Tibial artery (tissue), 4 donors: ENCODE data around the gene TGM4.

Experiments
- DNase-seq, 2 donors: peaks; one replicate each; pipeline ENCODE4 v3.0.0-alpha.2; 2019
- H3K27ac ChIP-seq, 2 donors: fragments of 200-600 bp; sonication (generic) in 1 of 2; 1 replicate in 1 of 2; 2 replicates in 1 of 2; pipeline ENCODE4 v1.5.1; 2018 to 2019; ENCODE audit warnings: mild to moderate bottlenecking in 1 of 2
- H3K27me3 ChIP-seq, 2 donors: fragments of 200-600 bp; sonication (generic) in 1 of 2; one replicate each; pipeline versions ENCODE4 v1.5.1 to v1.6.0; 2016 to 2019
- H3K36me3 ChIP-seq, 3 donors: fragments of 200-600 bp; sonication (generic) in 2 of 3; one replicate each; pipeline ENCODE4 v1.5.1; 2016 to 2019; ENCODE audit warnings: mild to moderate bottlenecking in 2 of 3
- H3K4me1 ChIP-seq, 4 donors: fragments of 200-600 bp; sonication (generic) in 2 of 4; 1 replicate in 3 of 4; 2 replicates in 1 of 4; pipeline ENCODE4 v1.5.1; 2016 to 2019
- H3K4me3 ChIP-seq, 2 donors: fragments of 200-600 bp; sonication (generic) in 1 of 2; 1 replicate in 1 of 2; 2 replicates in 1 of 2; pipeline ENCODE4 v1.5.1; 2018 to 2019; ENCODE audit warnings: mild to moderate bottlenecking in 2 of 2
- H3K9me3 ChIP-seq, 3 donors: fragments of 200-600 bp; sonication (generic) in 1 of 3; one replicate each; pipeline ENCODE4 v1.5.1; 2016 to 2019
- intact Hi-C: fragments of 100-400 bp; cut with DNase I; formaldehyde crosslinking; loops from one replicate; pipeline ENCODE4 v1.15.0; 2023; ENCODE audit warnings: low total_unique reads
- TF ChIP-seq, protein P1 (sequence below), 2 experiments: fragments of 200-600 bp in 1 of 2; fragments of 450-650 bp in 1 of 2; IDR thresholded peaks; one replicate each; pipeline ENCODE4 v1.5.1; 2017 to 2019; ENCODE audit warnings: antibody characterized with exemption in 2 of 2, mild to moderate bottlenecking in 1 of 2, moderate library complexity in 1 of 2

Gene TGM4

GRCh38 chr3:44914936-44915335, 40.5 kb downstream of the TGM4 start:
- no peak for DNase-seq
- H3K27me3 ChIP-seq, result no peaks in the 10 kb centered on the region

GRCh38 chr3:44915702-44916438, 41.5 kb downstream of the TGM4 start:
- no peak for DNase-seq
- H3K27me3 ChIP-seq, result no peaks in the 10 kb centered on the region
- peaks cover 0 to 13% (median 3%) of the 10 kb centered on the region in 4 donors for H3K4me1 ChIP-seq
- intact Hi-C loops, result no loop called here
- H3K36me3 ChIP-seq, result peaks cover under 1 to 28% (median 11%) of the 10 kb centered on the region in 3 donors
- H3K4me3 ChIP-seq, result no peak overlapping the region
- no peak overlapping the region for H3K27ac ChIP-seq
- TF ChIP-seq, protein P1, sequence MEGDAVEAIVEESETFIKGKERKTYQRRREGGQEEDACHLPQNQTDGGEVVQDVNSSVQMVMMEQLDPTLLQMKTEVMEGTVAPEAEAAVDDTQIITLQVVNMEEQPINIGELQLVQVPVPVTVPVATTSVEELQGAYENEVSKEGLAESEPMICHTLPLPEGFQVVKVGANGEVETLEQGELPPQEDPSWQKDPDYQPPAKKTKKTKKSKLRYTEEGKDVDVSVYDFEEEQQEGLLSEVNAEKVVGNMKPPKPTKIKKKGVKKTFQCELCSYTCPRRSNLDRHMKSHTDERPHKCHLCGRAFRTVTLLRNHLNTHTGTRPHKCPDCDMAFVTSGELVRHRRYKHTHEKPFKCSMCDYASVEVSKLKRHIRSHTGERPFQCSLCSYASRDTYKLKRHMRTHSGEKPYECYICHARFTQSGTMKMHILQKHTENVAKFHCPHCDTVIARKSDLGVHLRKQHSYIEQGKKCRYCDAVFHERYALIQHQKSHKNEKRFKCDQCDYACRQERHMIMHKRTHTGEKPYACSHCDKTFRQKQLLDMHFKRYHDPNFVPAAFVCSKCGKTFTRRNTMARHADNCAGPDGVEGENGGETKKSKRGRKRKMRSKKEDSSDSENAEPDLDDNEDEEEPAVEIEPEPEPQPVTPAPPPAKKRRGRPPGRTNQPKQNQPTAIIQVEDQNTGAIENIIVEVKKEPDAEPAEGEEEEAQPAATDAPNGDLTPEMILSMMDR (IDR thresholded peaks at IDR 0.05), result no peak
- no peaks in the 10 kb centered on the region for H3K9me3 ChIP-seq

More at GRCh38 chr3:44914936-44915335, 40.5 kb downstream of the TGM4 start:
- Histone ChIP-seq H3K4me3 (no peak overlapping the region), H3K9me3 (no peaks in the 10 kb centered on the region), H3K27ac (no peak overlapping the region), H3K36me3 (peaks cover 0 to 27% (median 11%) of the 10 kb centered on the region in 3 donors), H3K4me1 (peaks cover 0 to 5% (median under 1%) of the 10 kb centered on the region in 4 donors)
- TF ChIP-seq, protein P1 (IDR thresholded peaks at IDR 0.05), result no peak
- intact Hi-C loops, result no loop called here

GRCh38 chr3:44918087-44918486, 43.7 kb downstream of the TGM4 start:
- H3K27me3 ChIP-seq, result no peaks in the 10 kb centered on the region
- H3K4me3 ChIP-seq, result no peak overlapping the region
- H3K36me3 ChIP-seq, result peaks cover 7 to 50% (median 21%) of the 10 kb centered on the region in 3 donors
- DNase-seq, result no peak
- no peak overlapping the region for H3K27ac ChIP-seq
- H3K4me1 ChIP-seq, result peaks cover 0 to 13% (median 3%) of the 10 kb centered on the region in 4 donors
- intact Hi-C loops, result no loop called here
- no peaks in the 10 kb centered on the region for H3K9me3 ChIP-seq
- TF ChIP-seq, protein P1 (IDR thresholded peaks at IDR 0.05), result no peak

- no peak for DNase-seq
- peaks cover 9 to 51% (median 21%) of the 10 kb centered on the region in 3 donors for H3K36me3 ChIP-seq
- H3K27me3 ChIP-seq, result no peaks in the 10 kb centered on the region
- no peak overlapping the region for H3K27ac ChIP-seq
- TF ChIP-seq, protein P1 (IDR thresholded peaks at IDR 0.05), result no peak
- no peaks in the 10 kb centered on the region for H3K9me3 ChIP-seq
- H3K4me3 ChIP-seq, result no peak overlapping the region
- peaks cover 0 to 13% (median 3%) of the 10 kb centered on the region in 4 donors for H3K4me1 ChIP-seq
- intact Hi-C loops, result no loop called here
Measured at GRCh38 chr3:44918581-44918980, 44.2 kb downstream of the TGM4 start.

- peaks cover 9 to 54% (median 27%) of the 10 kb centered on the region in 3 donors for H3K36me3 ChIP-seq
- H3K27ac ChIP-seq, result peak overlapping the region in 1 of 2 donors; percentile 8
- no peaks in the 10 kb centered on the region for H3K27me3 ChIP-seq
- peak in 1 of 2 donors; percentile 27 for DNase-seq
- intact Hi-C loops, result no loop called here
- H3K4me1 ChIP-seq, result peaks cover 0 to 13% (median 3%) of the 10 kb centered on the region in 4 donors
- TF ChIP-seq, protein P1 (IDR thresholded peaks at IDR 0.05), result no peak
- H3K4me3 ChIP-seq, result no peak overlapping the region
- H3K9me3 ChIP-seq, result no peaks in the 10 kb centered on the region
Measured at GRCh38 chr3:44920081-44920480, 45.7 kb downstream of the TGM4 start.
